Measurements from ENCODE around the gene MIS18BP1.

GRCh38 chr14:45242706-45243105 is 10.3 kb downstream of the MIS18BP1 start:
- TF ChIP-seq, protein P1, sequence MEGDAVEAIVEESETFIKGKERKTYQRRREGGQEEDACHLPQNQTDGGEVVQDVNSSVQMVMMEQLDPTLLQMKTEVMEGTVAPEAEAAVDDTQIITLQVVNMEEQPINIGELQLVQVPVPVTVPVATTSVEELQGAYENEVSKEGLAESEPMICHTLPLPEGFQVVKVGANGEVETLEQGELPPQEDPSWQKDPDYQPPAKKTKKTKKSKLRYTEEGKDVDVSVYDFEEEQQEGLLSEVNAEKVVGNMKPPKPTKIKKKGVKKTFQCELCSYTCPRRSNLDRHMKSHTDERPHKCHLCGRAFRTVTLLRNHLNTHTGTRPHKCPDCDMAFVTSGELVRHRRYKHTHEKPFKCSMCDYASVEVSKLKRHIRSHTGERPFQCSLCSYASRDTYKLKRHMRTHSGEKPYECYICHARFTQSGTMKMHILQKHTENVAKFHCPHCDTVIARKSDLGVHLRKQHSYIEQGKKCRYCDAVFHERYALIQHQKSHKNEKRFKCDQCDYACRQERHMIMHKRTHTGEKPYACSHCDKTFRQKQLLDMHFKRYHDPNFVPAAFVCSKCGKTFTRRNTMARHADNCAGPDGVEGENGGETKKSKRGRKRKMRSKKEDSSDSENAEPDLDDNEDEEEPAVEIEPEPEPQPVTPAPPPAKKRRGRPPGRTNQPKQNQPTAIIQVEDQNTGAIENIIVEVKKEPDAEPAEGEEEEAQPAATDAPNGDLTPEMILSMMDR (IDR thresholded peaks at IDR 0.05): no peak
- TF ChIP-seq TCF7L2 (IDR thresholded peaks at IDR 0.05; ENCODE audit: low read depth, low read length): no peak
- TF ChIP-seq SIN3A (IDR thresholded peaks at IDR 0.05; ENCODE audit: borderline replicate concordance, insufficient read depth, low read depth, low read length): no peak
